Left lung (tissue), 10 donors: Measurements from ENCODE around the gene DNAH2. TPM values are rescaled to one million over a fixed set of nuclear protein-coding genes. Genes with fewer than 3 reads are reported as not detected.

Experiments used
- ATAC-seq: fragments of 200-7000 bp; cut with Tn5 transposase; one replicate; pipeline ENCODE4 v1.9.1; 2020; ENCODE audit warnings: moderate library complexity
- DNase-seq, 4 donors: peaks; one replicate each; pipeline ENCODE4 v3.0.0-alpha.2; 2013 to 2020
- H3K27ac ChIP-seq, 2 donors: fragments of 200-600 bp; sonication (generic) in 1 of 2; one replicate each; pipeline versions ENCODE4 v1.5.0 to v1.8.0; 2020 to 2021
- H3K27me3 ChIP-seq, 2 donors: fragments of 200-600 bp; sonication (generic) in 1 of 2; one replicate each; pipeline versions ENCODE4 v1.5.0 to v1.8.0; 2020 to 2021
- H3K36me3 ChIP-seq, 2 donors: fragments of 200-600 bp; sonication (generic) in 1 of 2; one replicate each; pipeline versions ENCODE4 v1.5.0 to v1.8.0; 2020 to 2021
- H3K4me1 ChIP-seq, 2 donors: fragments of 200-600 bp; one replicate each; pipeline ENCODE4 v1.8.0; 2021
- H3K4me3 ChIP-seq, 2 donors: fragments of 200-600 bp; sonication (generic) in 1 of 2; one replicate each; pipeline versions ENCODE4 v1.5.0 to v1.8.0; 2020 to 2021; ENCODE audit warnings: mild to moderate bottlenecking in 1 of 2
- H3K9me3 ChIP-seq, 2 donors: fragments of 200-600 bp; sonication (generic) in 1 of 2; one replicate each; pipeline versions ENCODE4 v1.5.0 to v1.8.0; 2020 to 2021
- intact Hi-C, 2 donors: fragments of 100-400 bp; cut with DNase I; formaldehyde crosslinking; loops; one replicate each; pipeline versions ENCODE4 v1.11.2 to v1.14.2; 2022
- polyA plus RNA-seq, 6 donors: library from polyadenylated mRNA; unstranded; fragments of 120-200 nt; gene quantifications; one replicate each; pipeline ENCODE4 v1.2.1, GENCODE V29; 2013; ENCODE audit not compliant: insufficient read length in 6 of 6
- total RNA-seq, 2 donors: library from RNA; stranded (reverse); fragmentation: NEBNext Ultra II Directional; extraction: Animal tissue kit (Norgen Biotek cat#: 25700); gene quantifications; one replicate each; pipeline ENCODE4 v1.2.1, GENCODE V29; 2021
- TF ChIP-seq, protein P1 (sequence below), 2 donors: fragments of 200-600 bp; sonication (generic) in 1 of 2; IDR thresholded peaks; one replicate each; pipeline versions ENCODE4 v1.5.0 to v1.8.0; 2021; ENCODE audit warnings: antibody characterized with exemption in 2 of 2
- donor health status: DM: no; HTN: yes; CAD: no.
- donor health status: DM: no; HTN: no; CAD: no.

The DNAH2 gene
- total and polyA plus RNA-seq, 8 donors = 0.67 to 4.5 (median 2.6) TPM

DNA sequence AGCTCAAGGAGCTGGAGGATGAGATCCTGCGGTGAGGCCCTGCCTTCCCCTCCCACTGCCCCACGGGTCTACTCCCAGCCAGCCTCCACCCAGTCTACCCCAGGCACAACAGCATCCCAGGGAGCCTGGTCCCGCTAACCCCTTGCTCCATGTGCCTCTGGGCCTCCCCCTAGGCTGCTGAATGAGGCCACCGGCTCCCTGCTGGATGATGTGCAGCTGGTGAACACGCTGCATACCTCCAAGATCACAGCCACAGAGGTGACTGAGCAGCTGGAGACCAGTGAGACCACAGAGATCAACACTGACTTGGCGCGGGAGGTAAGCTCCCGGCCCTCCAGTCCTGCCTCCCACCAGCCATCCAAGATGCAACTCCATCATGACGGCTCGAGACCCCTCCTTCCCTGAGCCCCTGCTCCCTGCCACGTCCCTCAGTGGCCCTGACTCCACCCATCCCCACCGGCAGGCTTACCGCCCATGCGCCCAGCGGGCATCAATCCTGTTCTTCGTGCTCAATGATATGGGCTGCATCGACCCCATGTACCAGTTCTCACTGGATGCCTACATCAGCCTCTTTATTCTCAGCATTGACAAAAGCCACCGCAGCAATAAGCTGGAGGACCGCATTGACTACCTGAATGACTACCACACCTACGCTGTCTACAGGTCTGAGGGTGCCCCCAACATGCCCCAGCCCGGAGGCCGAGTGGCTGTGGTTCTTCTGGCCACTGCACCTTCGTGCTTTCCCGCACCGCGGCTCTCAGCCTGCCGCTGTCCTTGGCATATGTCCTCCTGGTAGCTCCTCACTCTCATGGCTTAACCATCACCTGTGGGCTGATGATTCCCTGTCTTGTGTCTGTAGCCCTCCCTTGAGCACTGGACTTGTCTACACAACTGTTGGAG is 101.5 kb downstream of the DNAH2 start:
- TF ChIP-seq, protein P1, sequence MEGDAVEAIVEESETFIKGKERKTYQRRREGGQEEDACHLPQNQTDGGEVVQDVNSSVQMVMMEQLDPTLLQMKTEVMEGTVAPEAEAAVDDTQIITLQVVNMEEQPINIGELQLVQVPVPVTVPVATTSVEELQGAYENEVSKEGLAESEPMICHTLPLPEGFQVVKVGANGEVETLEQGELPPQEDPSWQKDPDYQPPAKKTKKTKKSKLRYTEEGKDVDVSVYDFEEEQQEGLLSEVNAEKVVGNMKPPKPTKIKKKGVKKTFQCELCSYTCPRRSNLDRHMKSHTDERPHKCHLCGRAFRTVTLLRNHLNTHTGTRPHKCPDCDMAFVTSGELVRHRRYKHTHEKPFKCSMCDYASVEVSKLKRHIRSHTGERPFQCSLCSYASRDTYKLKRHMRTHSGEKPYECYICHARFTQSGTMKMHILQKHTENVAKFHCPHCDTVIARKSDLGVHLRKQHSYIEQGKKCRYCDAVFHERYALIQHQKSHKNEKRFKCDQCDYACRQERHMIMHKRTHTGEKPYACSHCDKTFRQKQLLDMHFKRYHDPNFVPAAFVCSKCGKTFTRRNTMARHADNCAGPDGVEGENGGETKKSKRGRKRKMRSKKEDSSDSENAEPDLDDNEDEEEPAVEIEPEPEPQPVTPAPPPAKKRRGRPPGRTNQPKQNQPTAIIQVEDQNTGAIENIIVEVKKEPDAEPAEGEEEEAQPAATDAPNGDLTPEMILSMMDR (IDR thresholded peaks at IDR 0.05) = no peak
- ATAC-seq = no peak

DNA sequence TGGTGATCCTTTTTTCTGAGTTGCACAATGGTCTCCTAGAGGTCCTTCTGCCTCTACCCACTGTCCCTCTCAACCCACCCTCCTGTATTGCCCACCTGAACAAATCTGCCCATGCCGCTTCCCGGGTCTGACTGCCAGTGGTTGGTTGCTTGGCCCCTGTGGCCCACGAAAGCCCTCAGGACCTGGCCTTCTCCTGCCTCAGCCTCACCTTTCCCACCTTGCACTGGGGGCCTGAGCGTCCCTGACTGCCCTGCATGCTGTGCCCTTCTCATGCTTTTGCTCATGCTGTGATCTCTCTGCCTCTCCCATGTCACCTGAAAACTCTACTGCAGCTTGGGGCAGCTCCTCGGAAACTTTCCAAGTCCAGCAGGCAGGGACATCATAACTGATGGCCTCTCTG is 102.7 kb downstream of the DNAH2 start:
- TF ChIP-seq, protein P1 (IDR thresholded peaks at IDR 0.05) = no peak
- no peaks in the 10 kb centered on the region for H3K27me3 ChIP-seq
- H3K36me3 ChIP-seq = no peaks in the 10 kb centered on the region
- no peak for ATAC-seq
- no peak for DNase-seq
- no peaks in the 10 kb centered on the region for H3K9me3 ChIP-seq
- H3K4me1 ChIP-seq = no peaks in the 10 kb centered on the region
- no peak overlapping the region for H3K4me3 ChIP-seq
- intact Hi-C loops = no loop called here
- H3K27ac ChIP-seq = no peak overlapping the region

More for the DNA sequence above, 101.5 kb downstream of the DNAH2 start:
- Histone ChIP-seq H3K36me3 (no peaks in the 10 kb centered on the region), H3K27me3 (no peaks in the 10 kb centered on the region), H3K4me1 (no peaks in the 10 kb centered on the region), H3K4me3 (no peak overlapping the region), H3K9me3 (no peaks in the 10 kb centered on the region), H3K27ac (no peak overlapping the region)
- intact Hi-C loops = no loop called here
- DNase-seq = no peak

DNA sequence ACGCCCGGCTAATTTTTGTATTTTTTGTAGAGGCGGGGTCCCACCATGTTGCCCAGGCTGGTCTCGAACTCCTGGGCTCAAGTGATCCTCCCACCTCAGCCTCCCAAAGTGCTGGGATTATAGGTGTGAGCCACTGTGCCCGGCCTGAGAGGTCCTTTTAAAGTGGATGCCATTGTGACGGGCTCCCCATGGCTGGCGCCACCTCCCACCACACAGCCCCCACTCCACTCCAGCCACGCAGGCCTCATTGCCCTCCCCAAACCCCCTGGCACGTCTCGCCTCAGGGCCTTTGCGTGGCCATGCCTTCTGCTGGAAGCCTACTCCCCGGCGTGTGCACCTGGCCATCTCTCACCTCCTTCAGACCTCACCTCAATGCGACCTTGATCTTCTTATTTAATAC is 104.6 kb downstream of the DNAH2 start:
- no peaks in the 10 kb centered on the region for H3K9me3 ChIP-seq
- no peak overlapping the region for H3K27ac ChIP-seq
- no peak for ATAC-seq
- no peak for DNase-seq
- no peaks in the 10 kb centered on the region for H3K36me3 ChIP-seq
- TF ChIP-seq, protein P1 (IDR thresholded peaks at IDR 0.05) = no peak
- no peaks in the 10 kb centered on the region for H3K4me1 ChIP-seq
- H3K27me3 ChIP-seq = no peaks in the 10 kb centered on the region
- intact Hi-C loops = no loop called here
- H3K4me3 ChIP-seq = no peak overlapping the region

DNA sequence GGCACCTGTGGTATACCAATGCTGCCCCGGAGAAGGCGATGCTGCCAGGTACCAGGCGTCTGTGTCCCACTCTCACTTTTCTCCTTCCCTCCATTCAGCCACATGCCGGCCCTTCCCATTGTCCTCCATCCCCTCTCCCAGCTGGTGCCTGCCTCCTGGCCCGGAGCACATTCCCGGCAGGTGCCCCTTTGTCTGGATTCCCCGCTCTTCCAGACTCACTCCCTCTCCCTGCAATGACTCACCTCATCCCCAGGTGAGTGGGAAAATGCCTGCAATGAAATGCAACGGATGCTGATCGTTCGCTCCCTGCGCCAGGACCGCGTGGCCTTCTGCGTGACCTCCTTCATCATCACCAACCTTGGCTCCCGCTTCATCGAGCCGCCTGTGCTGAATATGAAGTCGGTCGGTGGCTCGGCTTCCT is 106.0 kb downstream of the DNAH2 start:
- DNase-seq (no peak), ATAC-seq (no peak)
- intact Hi-C loops = no loop called here
- Histone ChIP-seq H3K4me1 (no peaks in the 10 kb centered on the region), H3K9me3 (no peaks in the 10 kb centered on the region), H3K4me3 (no peak overlapping the region), H3K27me3 (no peaks in the 10 kb centered on the region), H3K27ac (no peak overlapping the region), H3K36me3 (no peaks in the 10 kb centered on the region)
- TF ChIP-seq, protein P1 (IDR thresholded peaks at IDR 0.05) = no peak

DNA sequence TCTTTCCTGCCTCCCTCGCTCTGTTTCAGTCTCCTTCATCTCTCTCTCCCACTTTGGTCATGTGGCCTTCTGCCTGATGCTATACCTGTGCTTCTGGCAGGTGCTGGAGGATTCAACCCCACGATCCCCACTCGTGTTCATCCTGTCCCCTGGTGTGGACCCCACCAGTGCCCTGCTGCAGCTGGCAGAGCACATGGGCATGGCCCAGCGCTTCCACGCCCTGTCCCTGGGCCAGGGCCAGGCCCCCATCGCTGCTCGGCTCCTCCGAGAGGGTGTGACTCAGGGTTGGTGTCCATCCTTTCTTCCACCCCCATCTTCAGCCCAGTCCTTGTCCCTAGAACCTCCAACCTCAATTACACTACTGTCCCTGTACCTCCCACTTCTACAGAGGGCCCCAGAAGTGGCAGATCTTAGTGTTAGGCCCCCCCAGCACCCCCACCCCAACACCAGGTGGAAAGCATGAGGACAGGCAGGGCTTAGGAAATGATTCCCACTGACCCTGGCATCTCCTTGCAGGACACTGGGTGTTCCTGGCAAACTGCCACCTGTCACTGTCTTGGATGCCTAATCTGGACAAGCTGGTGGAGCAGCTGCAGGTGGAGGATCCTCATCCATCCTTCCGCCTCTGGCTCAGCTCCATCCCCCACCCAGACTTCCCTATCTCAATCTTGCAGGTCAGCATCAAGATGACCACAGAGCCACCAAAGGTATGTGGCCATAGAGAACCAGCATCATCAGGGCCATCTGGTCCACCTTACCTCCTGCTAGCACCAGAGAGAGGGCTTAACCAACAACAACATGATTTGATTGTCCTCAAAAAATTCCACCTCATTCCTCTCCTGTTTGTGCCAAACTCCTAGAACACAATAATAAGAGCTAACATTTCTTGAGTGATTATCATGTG is 106.7 kb downstream of the DNAH2 start:
- Histone ChIP-seq H3K9me3 (no peaks in the 10 kb centered on the region), H3K4me3 (no peak overlapping the region), H3K36me3 (no peaks in the 10 kb centered on the region), H3K27ac (no peak overlapping the region), H3K4me1 (no peaks in the 10 kb centered on the region), H3K27me3 (no peaks in the 10 kb centered on the region)
- TF ChIP-seq, protein P1 (IDR thresholded peaks at IDR 0.05) = no peak
- intact Hi-C loops = no loop called here
- ATAC-seq (no peak), DNase-seq (no peak)
